Keratinocyte (primary cell): ENCODE results near the gene CD63. TPM values are rescaled to one million over a fixed set of nuclear protein-coding genes. Genes with fewer than 3 reads are reported as not detected.

Source experiments
- DNase-seq: peaks from one replicate; pipeline ENCODE4 v3.0.0-alpha.2; 2011; ENCODE audit warnings: low read depth, missing footprints, low spot score
- FAIRE-seq: peaks from 2 replicates; lab custom pipeline; 2011; peaks lifted over from hg19 to GRCh38; lab: Jason Lieb, UNC
- H2AFZ ChIP-seq: 2 replicates; pipeline ENCODE4 v1.6.0; 2012; ENCODE audit warnings: low read length, control low read depth, inconsistent platforms; ENCODE audit not compliant: control insufficient read depth
- H3K27ac ChIP-seq: 2 replicates; pipeline ENCODE4 v1.5.1; 2011; ENCODE audit warnings: low read length; ENCODE audit not compliant: control insufficient read depth, insufficient read depth
- H3K27me3 ChIP-seq: 3 replicates; pipeline ENCODE4 v1.6.0; 2011; ENCODE audit warnings: low read length; ENCODE audit not compliant: control insufficient read depth, insufficient read depth; ENCODE audit errors: extremely low read depth
- H3K36me3 ChIP-seq, 2 experiments: 2 replicates in 1 of 2; 3 replicates in 1 of 2; pipeline ENCODE4 v1.5.1; 2011; ENCODE audit warnings: low read length in 2 of 2, mild to moderate bottlenecking in 1 of 2; ENCODE audit not compliant: control insufficient read depth in 2 of 2, insufficient read depth in 2 of 2; ENCODE audit errors: extremely low read depth in 1 of 2
- H3K4me1 ChIP-seq: 3 replicates; pipeline ENCODE4 v1.5.1; 2011; ENCODE audit warnings: low read length; ENCODE audit not compliant: control insufficient read depth, insufficient read depth; ENCODE audit errors: extremely low read depth
- H3K4me2 ChIP-seq: 3 replicates; pipeline ENCODE4 v1.6.0; 2011; ENCODE audit warnings: low read depth, low read length; ENCODE audit not compliant: control insufficient read depth, insufficient read depth; ENCODE audit errors: extremely low read depth
- H3K4me3 ChIP-seq, 3 experiments: fragments of 200-600 bp in 1 of 3; sonication (generic) in 1 of 3; 2 replicates in 2 of 3; 3 replicates in 1 of 3; pipeline ENCODE4 v1.5.1; 2011 to 2016; ENCODE audit warnings: low read length in 3 of 3, mild to moderate bottlenecking in 3 of 3, control low read depth in 2 of 3, inconsistent platforms in 1 of 3, low read depth in 1 of 3, mixed read lengths in 1 of 3, mixed run types in 1 of 3, moderate library complexity in 1 of 3; ENCODE audit not compliant: control insufficient read depth in 2 of 3, insufficient read depth in 2 of 3; ENCODE audit errors: extremely low read depth in 1 of 3
- H3K79me2 ChIP-seq: 2 replicates; pipeline ENCODE4 v1.6.0; 2012; ENCODE audit warnings: low read length; ENCODE audit not compliant: control insufficient read depth, insufficient read depth
- H3K9ac ChIP-seq: 3 replicates; pipeline ENCODE4 v1.6.0; 2011; ENCODE audit warnings: low read length; ENCODE audit not compliant: control insufficient read depth, insufficient read depth; ENCODE audit errors: extremely low read depth
- H3K9me1 ChIP-seq: 3 replicates; pipeline ENCODE4 v1.6.0; 2011; ENCODE audit warnings: low read length; ENCODE audit not compliant: control insufficient read depth, insufficient read depth; ENCODE audit errors: extremely low read depth
- H3K9me3 ChIP-seq: 2 replicates; pipeline ENCODE4 v1.5.1; 2012; ENCODE audit warnings: low read depth, low read length; ENCODE audit not compliant: control insufficient read depth
- H4K20me1 ChIP-seq: 3 replicates; pipeline ENCODE4 v1.6.0; 2011; ENCODE audit warnings: low read length; ENCODE audit not compliant: control insufficient read depth, insufficient read depth; ENCODE audit errors: extremely low read depth
- CTCF ChIP-seq, 3 experiments: IDR thresholded peaks in 1 of 3; conservative IDR thresholded peaks in 1 of 3; optimal IDR thresholded peaks in 1 of 3; 2 replicates in 2 of 3; 3 replicates in 1 of 3; pipeline versions ENCODE3 to v1.5.1; 2011; ENCODE audit warnings: low read length in 3 of 3, mild to moderate bottlenecking in 3 of 3, moderate library complexity in 2 of 3, control low read depth in 1 of 3, inconsistent platforms in 1 of 3; ENCODE audit not compliant: insufficient read depth in 2 of 3; ENCODE audit errors: extremely low read depth in 1 of 3
- EZH2 ChIP-seq: IDR thresholded peaks from one replicate; pipeline ENCODE4 v1.6.1; 2012; ENCODE audit warnings: inconsistent platforms, mild to moderate bottlenecking, low read length, moderate library complexity
- dilution Hi-C: fragments of 300-500 bp; cut with MboI; formaldehyde crosslinking; loops from one replicate; pipeline ENCODE4 v1.7.0; 2020; ENCODE audit warnings: low sequenced_read_pairs; ENCODE audit not compliant: extremely low pct_ligation_motif_present
- polyA plus RNA-seq, 5 experiments: library from polyadenylated mRNA; depleted of rRNA in 3 of 5; stranded (reverse) in 3 of 5; stranded (forward) in 1 of 5; unstranded in 1 of 5; fragments of >200 nt; gene quantifications; 1 replicate in 1 of 5; 2 replicates in 3 of 5; 3 replicates in 1 of 5; pipeline versions ENCODE4 v1.2.1 to v1.2.3, GENCODE V29; 2011 to 2012; ENCODE audit warnings: missing spikeins in 2 of 5, low read depth in 1 of 5, low replicate concordance in 1 of 5

CD63 gene
- polyA plus RNA-seq, 1 donor (not counting 4 experiments of a cell fraction or from before 2014, with no cell fraction given): 749 TPM

DNA sequence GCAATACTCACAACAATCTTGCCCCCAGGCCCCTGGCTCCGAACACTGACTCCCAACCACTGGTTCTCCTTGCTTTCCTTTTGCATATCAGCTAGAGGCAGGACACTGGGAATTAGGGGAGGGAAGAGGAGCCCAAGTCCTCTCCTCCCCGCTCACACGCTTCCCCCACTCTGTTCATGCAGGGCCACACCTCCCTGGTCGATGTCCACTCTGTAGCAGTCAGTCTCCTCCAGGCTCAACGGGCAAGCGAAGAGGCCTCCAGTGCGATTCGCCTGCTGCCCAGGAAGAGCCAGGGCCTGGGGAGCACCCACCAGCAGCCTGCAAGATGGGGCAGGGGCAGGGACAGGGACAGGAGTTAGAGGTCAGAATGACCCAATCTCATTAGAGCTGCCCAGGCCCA is 25.9 kb downstream of the CD63 start:
- Histone ChIP-seq H3K9me1 (no peaks in the 10 kb centered on the region), H3K9ac (no peak overlapping the region), H3K4me3 (no peak overlapping the region), H4K20me1 (no peaks in the 10 kb centered on the region), H3K79me2 (no peaks in the 10 kb centered on the region), H3K36me3 (no peaks in the 10 kb centered on the region), H3K9me3 (no peaks in the 10 kb centered on the region), H3K4me2 (no peak overlapping the region), H3K4me1 (peaks cover 3% of the 10 kb centered on the region), H3K27me3 (peaks cover 27% of the 10 kb centered on the region), H2AFZ (no peak overlapping the region), H3K27ac (no peak overlapping the region)
- DNase-seq (no peak), FAIRE-seq (no peak)
- dilution Hi-C loops: no loop called here
- TF ChIP-seq EZH2 (no peak), CTCF (optimal IDR thresholded peaks at IDR 0.05 in 1 of 3, IDR thresholded peaks at IDR 0.05 in 1 of 3, conservative IDR thresholded peaks at IDR 0.05 in 1 of 3; ENCODE audit: extremely low read depth in 1 of 3, insufficient read depth in 2 of 3, low read length in 3 of 3) (no peak)

DNA sequence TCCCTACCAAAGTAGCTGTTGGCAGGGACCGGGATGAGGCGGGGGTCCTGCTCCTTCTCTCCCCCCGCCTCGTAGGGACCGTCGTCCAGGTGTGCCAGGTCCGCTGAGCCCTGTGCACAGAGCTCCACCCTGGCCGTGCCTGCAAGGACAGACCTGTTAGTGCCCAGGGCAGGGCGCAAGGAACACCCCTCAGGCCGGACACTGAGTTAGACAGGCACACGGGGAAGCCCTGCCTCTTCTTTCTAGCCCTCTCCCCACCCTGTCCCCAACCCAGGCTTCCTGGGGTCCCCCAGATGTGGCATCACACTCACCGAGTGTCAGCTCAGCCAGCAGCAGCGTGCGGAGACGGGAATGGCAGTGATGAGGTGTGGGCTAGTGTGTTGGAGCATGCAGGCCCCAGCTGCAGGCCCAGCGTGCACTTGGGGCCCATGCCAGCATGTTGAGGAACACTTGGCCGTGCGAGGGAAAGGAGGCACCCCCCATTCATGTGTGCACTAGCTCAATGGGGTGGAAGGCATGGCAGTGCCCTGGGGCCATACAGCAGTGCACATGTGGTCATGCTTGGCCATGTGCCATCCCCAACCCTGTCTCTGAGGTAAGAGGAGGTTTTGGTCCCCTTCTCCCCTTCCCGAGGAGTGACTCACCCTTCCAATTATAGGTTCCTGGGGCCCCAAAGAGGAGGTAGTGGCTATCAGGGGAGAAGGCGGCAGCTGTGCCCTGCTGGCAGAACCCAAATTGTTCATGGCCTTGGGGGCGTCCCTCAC is 28.4 kb downstream of the CD63 start:
- no peaks in the 10 kb centered on the region for H4K20me1 ChIP-seq
- H3K36me3 ChIP-seq: no peaks in the 10 kb centered on the region
- DNase-seq (no peak), FAIRE-seq (no peak)
- no peaks in the 10 kb centered on the region for H3K9me3 ChIP-seq
- no peak overlapping the region for H3K9ac ChIP-seq
- peaks cover 22% of the 10 kb centered on the region for H3K27me3 ChIP-seq
- H3K4me2 ChIP-seq: no peak overlapping the region
- peaks cover 3% of the 10 kb centered on the region for H3K4me1 ChIP-seq
- H3K79me2 ChIP-seq: no peaks in the 10 kb centered on the region
- no peak overlapping the region for H3K4me3 ChIP-seq
- H2AFZ ChIP-seq: no peak overlapping the region
- TF ChIP-seq CTCF (optimal IDR thresholded peaks at IDR 0.05 in 1 of 3, IDR thresholded peaks at IDR 0.05 in 1 of 3, conservative IDR thresholded peaks at IDR 0.05 in 1 of 3; ENCODE audit: extremely low read depth in 1 of 3, insufficient read depth in 2 of 3, low read length in 3 of 3) (no peak), EZH2 (no peak)
- no peak overlapping the region for H3K27ac ChIP-seq
- dilution Hi-C loops: no loop called here
- H3K9me1 ChIP-seq: no peaks in the 10 kb centered on the region
